Measurements from ENCODE around the gene GBP4.

DNA sequence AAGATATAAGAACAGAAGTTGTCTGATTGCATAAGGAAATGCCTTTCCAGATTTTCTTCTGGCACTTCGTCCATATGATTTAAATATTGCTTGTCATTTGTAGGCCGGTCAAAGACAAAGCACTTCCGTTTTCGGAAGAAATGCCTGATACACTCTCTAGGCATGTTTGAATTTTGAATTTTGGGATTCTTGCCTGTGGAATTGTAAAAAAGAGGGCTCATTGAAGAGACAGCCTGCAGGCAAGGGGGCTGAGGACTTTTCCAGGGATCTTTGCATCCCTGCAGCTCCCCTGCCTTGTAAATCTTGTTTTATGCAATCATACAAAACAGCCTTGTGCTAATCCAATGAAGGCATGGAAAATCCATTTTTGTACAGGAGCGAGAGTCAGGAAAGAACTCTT lies 7.4 kb downstream of the GBP4 start:
- TF ChIP-seq POLR2A (IDR thresholded peaks at IDR 0.05), result no peak
- TF ChIP-seq, protein P1, sequence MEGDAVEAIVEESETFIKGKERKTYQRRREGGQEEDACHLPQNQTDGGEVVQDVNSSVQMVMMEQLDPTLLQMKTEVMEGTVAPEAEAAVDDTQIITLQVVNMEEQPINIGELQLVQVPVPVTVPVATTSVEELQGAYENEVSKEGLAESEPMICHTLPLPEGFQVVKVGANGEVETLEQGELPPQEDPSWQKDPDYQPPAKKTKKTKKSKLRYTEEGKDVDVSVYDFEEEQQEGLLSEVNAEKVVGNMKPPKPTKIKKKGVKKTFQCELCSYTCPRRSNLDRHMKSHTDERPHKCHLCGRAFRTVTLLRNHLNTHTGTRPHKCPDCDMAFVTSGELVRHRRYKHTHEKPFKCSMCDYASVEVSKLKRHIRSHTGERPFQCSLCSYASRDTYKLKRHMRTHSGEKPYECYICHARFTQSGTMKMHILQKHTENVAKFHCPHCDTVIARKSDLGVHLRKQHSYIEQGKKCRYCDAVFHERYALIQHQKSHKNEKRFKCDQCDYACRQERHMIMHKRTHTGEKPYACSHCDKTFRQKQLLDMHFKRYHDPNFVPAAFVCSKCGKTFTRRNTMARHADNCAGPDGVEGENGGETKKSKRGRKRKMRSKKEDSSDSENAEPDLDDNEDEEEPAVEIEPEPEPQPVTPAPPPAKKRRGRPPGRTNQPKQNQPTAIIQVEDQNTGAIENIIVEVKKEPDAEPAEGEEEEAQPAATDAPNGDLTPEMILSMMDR (IDR thresholded peaks at IDR 0.05), result no peak

All from right lobe of liver (tissue), 4 donors.